Esophagus mucosa (tissue), 1 donor: ENCODE results near the gene MIA2. TPM values are rescaled to one million over a fixed set of nuclear protein-coding genes. Genes with fewer than 3 reads are reported as not detected.
"Not testable (repeated sequence)": the region's sequence is repeated elsewhere in the genome, so short reads cannot be mapped to it uniquely, and the experiment has no call there.

Experiments used
- ATAC-seq: fragments of 200-7000 bp; cut with Tn5 transposase; one replicate; pipeline ENCODE4 v1.9.1; 2020
- total RNA-seq: library from RNA; stranded (reverse); gene quantifications from one replicate; pipeline ENCODE4 v1.2.4, GENCODE V29; 2023
- donor health status: DM: yes; HTN: yes; CAD: no.

MIA2 gene
- total RNA-seq, 1 donor from 2014 or later, result 45.1 TPM

- peak; percentile 39 for ATAC-seq
These were observed 33.9 kb downstream of the MIA2 start for GRCh38 chr14:39267608-39268005.

- no peak for ATAC-seq
These were observed 34.7 kb downstream of the MIA2 start for GRCh38 chr14:39268393-39268792.

GRCh38 chr14:39272918-39273317, 39.2 kb downstream of the MIA2 start:
- no peak for ATAC-seq

- ATAC-seq, result no peak
These were observed 41.7 kb downstream of the MIA2 start for GRCh38 chr14:39275395-39275794.

GRCh38 chr14:39276005-39276404, 42.3 kb downstream of the MIA2 start:
- no peak for ATAC-seq

- ATAC-seq, result no peak
These were observed 42.9 kb downstream of the MIA2 start for GRCh38 chr14:39276579-39277114.

- no peak for ATAC-seq
These were observed 45.8 kb downstream of the MIA2 start for GRCh38 chr14:39279515-39279914.

GRCh38 chr14:39280678-39281077, 47.0 kb downstream of the MIA2 start:
- not testable (repeated sequence) for ATAC-seq

GRCh38 chr14:39289523-39289922, 55.8 kb downstream of the MIA2 start:
- ATAC-seq, result no peak

GRCh38 chr14:39291701-39292100, 58.0 kb downstream of the MIA2 start:
- no peak for ATAC-seq

- no peak for ATAC-seq
These were observed 59.9 kb downstream of the MIA2 start for GRCh38 chr14:39293629-39294028.

GRCh38 chr14:39300389-39300788, 66.7 kb downstream of the MIA2 start:
- not testable (repeated sequence) for ATAC-seq

- peak; percentile 70 for ATAC-seq
These were observed 68.6 kb downstream of the MIA2 start for GRCh38 chr14:39302124-39302810.

GRCh38 chr14:39303115-39303514, 69.4 kb downstream of the MIA2 start:
- no peak for ATAC-seq

- ATAC-seq, result no peak
These were observed 74.1 kb downstream of the MIA2 start for GRCh38 chr14:39307815-39308214.

GRCh38 chr14:39310051-39310450, 76.3 kb downstream of the MIA2 start:
- ATAC-seq, result no peak

- ATAC-seq, result no peak
These were observed 82.2 kb downstream of the MIA2 start for GRCh38 chr14:39315859-39316444.

- ATAC-seq, result no peak
These were observed 83.3 kb downstream of the MIA2 start for GRCh38 chr14:39316830-39317553.

GRCh38 chr14:39318574-39318973, 84.9 kb downstream of the MIA2 start:
- ATAC-seq, result no peak

- no peak for ATAC-seq
These were observed 85.7 kb downstream of the MIA2 start for GRCh38 chr14:39319381-39319780.

- ATAC-seq, result no peak
These were observed 86.6 kb downstream of the MIA2 start for GRCh38 chr14:39320318-39320717.

GRCh38 chr14:39322807-39323206, 89.1 kb downstream of the MIA2 start:
- no peak for ATAC-seq

GRCh38 chr14:39324097-39324496, 90.4 kb downstream of the MIA2 start:
- ATAC-seq, result no peak

GRCh38 chr14:39339003-39339402, 105.3 kb downstream of the MIA2 start:
- ATAC-seq, result no peak
